ENCODE measurements around the gene NFATC2.

The NFATC2 gene

GRCh38 chr20:51460163-51460562, 82.4 kb downstream of the NFATC2 start:
- no peak for DNase-seq (ENCODE audit: low read depth)
- no peak for TF ChIP-seq CTCF (IDR thresholded peaks at IDR 0.05; ENCODE audit: low read length, missing control alignments)
- H3K4me3 ChIP-seq (replicated peaks; ENCODE audit: low read depth, low read length) = no peak overlapping the region

GRCh38 chr20:51458751-51459439, 83.6 kb downstream of the NFATC2 start:
- no peak overlapping the region for H3K4me3 ChIP-seq (replicated peaks; ENCODE audit: low read depth, low read length)
- DNase-seq (ENCODE audit: low read depth) = no peak
- no peak for TF ChIP-seq CTCF (IDR thresholded peaks at IDR 0.05; ENCODE audit: low read length, missing control alignments)

GRCh38 chr20:51457533-51457932, 85.0 kb downstream of the NFATC2 start:
- no peak for TF ChIP-seq CTCF (IDR thresholded peaks at IDR 0.05; ENCODE audit: low read length, missing control alignments)
- DNase-seq (ENCODE audit: low read depth) = no peak

GRCh38 chr20:51456511-51457509, 85.7 kb downstream of the NFATC2 start:
- no peak overlapping the region for H3K4me3 ChIP-seq (replicated peaks; ENCODE audit: low read depth, low read length)
- TF ChIP-seq CTCF (IDR thresholded peaks at IDR 0.05; ENCODE audit: low read length, missing control alignments) = no peak
- DNase-seq (ENCODE audit: low read depth) = peak; percentile 97

More at GRCh38 chr20:51457533-51457932, 85.0 kb downstream of the NFATC2 start:
- no peak overlapping the region for H3K4me3 ChIP-seq (replicated peaks; ENCODE audit: low read depth, low read length)

GRCh38 chr20:51454250-51454865, 88.2 kb downstream of the NFATC2 start:
- no peak for TF ChIP-seq CTCF (IDR thresholded peaks at IDR 0.05; ENCODE audit: low read length, missing control alignments)
- H3K4me3 ChIP-seq (replicated peaks; ENCODE audit: low read depth, low read length) = no peak overlapping the region
- DNase-seq (ENCODE audit: low read depth) = no peak

GRCh38 chr20:51452734-51453365, 89.7 kb downstream of the NFATC2 start:
- no peak overlapping the region for H3K4me3 ChIP-seq (replicated peaks; ENCODE audit: low read depth, low read length)
- no peak for TF ChIP-seq CTCF (IDR thresholded peaks at IDR 0.05; ENCODE audit: low read length, missing control alignments)
- DNase-seq (ENCODE audit: low read depth) = no peak
